ENCODE data around the gene TWIST2.

TWIST2 gene

DNA sequence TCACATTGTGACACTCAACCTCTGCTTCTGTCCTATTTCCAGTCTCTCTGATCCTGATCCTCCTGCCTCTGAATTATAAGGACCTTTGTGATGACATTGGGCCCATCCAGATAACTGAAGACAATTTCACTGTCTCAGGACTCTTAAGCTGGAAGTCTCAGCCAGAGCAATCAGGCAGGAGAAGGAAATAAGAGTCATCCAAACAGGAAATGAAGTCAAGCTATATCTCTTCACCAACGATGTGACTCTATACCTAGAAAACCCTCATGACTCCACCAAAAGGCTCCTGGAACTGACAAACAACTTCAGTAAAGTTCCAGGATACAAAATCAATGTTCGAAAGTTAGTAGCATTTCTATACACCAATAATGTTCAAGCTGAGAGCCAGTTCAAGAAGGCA lies 29.3 kb upstream of the TWIST2 start:
- no peak for DNase-seq (ENCODE audit: low read depth)
- TF ChIP-seq, protein P1, sequence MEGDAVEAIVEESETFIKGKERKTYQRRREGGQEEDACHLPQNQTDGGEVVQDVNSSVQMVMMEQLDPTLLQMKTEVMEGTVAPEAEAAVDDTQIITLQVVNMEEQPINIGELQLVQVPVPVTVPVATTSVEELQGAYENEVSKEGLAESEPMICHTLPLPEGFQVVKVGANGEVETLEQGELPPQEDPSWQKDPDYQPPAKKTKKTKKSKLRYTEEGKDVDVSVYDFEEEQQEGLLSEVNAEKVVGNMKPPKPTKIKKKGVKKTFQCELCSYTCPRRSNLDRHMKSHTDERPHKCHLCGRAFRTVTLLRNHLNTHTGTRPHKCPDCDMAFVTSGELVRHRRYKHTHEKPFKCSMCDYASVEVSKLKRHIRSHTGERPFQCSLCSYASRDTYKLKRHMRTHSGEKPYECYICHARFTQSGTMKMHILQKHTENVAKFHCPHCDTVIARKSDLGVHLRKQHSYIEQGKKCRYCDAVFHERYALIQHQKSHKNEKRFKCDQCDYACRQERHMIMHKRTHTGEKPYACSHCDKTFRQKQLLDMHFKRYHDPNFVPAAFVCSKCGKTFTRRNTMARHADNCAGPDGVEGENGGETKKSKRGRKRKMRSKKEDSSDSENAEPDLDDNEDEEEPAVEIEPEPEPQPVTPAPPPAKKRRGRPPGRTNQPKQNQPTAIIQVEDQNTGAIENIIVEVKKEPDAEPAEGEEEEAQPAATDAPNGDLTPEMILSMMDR (IDR thresholded peaks at IDR 0.05; ENCODE audit: insufficient read depth, low read depth, low read length, missing control alignments): no peak
- no peak overlapping the region for H3K4me3 ChIP-seq (ENCODE audit: low read length)

DNA sequence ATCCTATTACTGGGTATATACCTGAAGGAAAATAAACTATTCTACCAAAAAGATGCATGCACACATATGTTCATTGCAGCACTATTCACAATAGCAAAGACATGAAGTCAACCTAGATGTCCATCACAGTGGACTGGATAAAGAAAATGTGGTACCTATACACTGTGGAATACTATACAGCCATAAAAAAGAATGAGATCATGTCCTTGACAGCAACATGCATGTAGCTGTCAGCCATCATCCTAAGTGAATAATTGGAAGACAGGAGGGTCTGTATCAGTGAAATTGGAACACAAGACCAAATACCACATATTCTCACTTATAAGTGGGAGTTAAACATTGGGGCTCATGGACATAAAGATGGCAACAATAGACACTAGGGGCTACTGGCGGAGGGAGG lies 27.7 kb upstream of the TWIST2 start:
- DNase-seq (ENCODE audit: low read depth): no peak
- H3K4me3 ChIP-seq (ENCODE audit: low read length): no peak overlapping the region
- TF ChIP-seq, protein P1 (IDR thresholded peaks at IDR 0.05; ENCODE audit: insufficient read depth, low read depth, low read length, missing control alignments): no peak

DNA sequence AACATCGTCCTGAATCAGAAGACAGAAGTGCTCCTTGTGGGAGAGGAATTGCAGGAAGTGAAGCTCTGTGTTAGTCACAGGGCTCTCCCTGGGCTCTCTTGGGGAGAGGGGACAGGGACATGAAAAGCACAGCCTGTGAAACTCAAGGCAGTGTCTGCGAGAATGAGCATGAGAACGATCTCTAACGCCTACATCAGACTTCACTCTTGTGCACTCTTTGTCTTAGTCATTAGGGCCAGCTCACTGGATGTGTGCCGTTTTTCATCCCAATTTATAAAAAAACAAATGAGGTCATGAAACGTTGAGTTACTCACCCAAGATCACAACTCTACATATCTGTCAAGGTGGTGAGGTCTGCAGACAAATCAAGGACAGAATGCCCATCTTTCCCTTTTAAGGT lies 27.0 kb upstream of the TWIST2 start:
- TF ChIP-seq, protein P1 (IDR thresholded peaks at IDR 0.05; ENCODE audit: insufficient read depth, low read depth, low read length, missing control alignments): no peak
- no peak overlapping the region for H3K4me3 ChIP-seq (ENCODE audit: low read length)
- no peak for DNase-seq (ENCODE audit: low read depth)

DNA sequence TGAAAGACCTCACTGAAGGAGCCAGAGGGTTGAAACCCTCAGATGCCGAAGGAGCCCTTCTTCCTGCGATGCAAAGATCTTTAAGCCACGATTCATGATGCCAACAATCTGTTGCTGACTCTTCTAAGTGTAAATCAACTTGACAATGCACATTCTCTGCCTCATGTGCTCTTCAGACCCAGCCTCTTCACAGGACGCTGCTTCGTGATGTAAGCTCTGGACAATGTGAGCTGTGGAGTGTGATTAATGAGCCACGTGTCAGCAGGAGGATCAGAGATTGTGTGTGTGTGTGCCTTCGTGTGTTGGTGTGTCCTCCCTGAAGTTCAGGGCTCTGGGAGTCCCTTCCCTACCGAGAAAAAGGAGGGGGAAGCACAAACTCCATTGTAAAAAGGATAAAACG lies 26.5 kb upstream of the TWIST2 start:
- H3K4me3 ChIP-seq (ENCODE audit: low read length): no peak overlapping the region
- DNase-seq (ENCODE audit: low read depth): no peak
- TF ChIP-seq, protein P1 (IDR thresholded peaks at IDR 0.05; ENCODE audit: insufficient read depth, low read depth, low read length, missing control alignments): no peak

DNA sequence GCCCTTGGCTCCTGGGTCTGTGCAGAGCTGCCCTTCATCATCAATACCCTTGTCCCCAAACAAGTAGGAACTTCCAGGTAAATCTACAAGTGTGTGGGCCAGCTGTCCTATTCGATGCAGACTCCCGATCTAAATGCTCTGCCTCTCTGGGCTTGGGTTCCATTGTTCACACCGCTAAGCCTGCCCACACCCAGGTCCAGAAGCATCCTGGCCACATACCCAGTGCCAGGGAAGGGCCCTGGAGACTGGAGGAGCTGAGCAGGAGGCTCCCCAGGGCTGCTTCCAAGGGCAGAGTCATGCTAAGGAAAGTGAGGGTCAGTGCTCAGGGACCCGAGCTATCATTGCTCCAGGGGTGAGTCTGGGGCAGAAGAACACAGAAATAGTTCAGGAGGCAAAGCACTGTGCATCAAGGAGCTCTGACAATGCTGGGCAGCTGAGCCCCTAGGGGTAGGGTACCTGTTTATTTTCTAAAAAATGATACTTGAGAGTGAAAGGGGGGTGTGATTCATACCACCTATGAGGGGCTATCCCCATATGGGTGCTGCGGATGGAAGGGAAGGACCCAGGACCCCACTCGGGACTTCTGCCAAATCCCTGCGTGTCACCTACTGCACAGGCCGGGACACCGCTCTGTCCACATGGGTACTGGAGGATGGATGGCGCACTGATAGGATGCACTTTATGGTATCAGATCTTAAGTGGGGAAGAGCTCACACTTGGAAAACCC lies 25.8 kb upstream of the TWIST2 start:
- no peak for DNase-seq (ENCODE audit: low read depth)
- TF ChIP-seq, protein P1 (IDR thresholded peaks at IDR 0.05; ENCODE audit: insufficient read depth, low read depth, low read length, missing control alignments): no peak
- no peak overlapping the region for H3K4me3 ChIP-seq (ENCODE audit: low read length)

DNA sequence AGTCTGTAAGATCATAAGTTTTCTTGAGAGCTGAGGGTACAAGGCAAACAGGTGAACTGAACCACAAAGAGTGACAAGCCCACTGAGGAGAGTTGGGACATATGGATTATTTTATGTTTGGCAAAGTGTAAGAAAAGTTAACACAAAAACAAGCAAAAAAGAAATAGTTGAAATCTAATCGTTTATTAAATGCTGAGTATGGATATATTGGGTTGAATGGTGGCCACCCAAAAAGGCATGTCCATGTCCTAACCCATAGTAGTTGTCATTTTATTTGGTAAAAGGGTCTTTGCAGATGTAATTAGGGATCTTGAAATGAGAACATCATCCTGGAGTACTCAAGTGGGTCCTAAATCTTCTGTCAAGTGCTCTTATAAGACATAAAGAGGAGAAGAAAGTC lies 24.9 kb upstream of the TWIST2 start:
- no peak overlapping the region for H3K4me3 ChIP-seq (ENCODE audit: low read length)
- TF ChIP-seq, protein P1 (IDR thresholded peaks at IDR 0.05; ENCODE audit: insufficient read depth, low read depth, low read length, missing control alignments): no peak
- no peak for DNase-seq (ENCODE audit: low read depth)

DNA sequence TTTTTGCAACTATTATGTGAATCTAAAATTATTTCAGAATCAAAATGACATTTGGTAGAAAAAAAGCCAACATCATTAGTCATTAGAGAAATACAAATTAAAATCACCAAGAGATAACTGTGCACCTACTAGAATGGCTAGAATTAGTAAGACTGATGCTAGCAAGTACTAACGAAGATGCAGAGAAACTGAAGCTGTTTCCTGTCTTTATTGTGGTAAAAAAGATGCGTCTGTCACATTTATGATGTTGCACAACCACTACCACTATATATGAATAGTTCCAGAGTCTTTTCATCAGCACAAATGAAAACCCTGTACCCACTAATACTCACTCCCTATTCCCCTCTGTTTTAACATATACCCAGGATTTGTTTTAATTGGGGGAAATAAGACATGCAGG lies 16.7 kb upstream of the TWIST2 start:
- H3K4me3 ChIP-seq (ENCODE audit: low read length): no peak overlapping the region
- TF ChIP-seq, protein P1 (IDR thresholded peaks at IDR 0.05; ENCODE audit: insufficient read depth, low read depth, low read length, missing control alignments): no peak
- no peak for DNase-seq (ENCODE audit: low read depth)

All from epithelial cell of esophagus (primary cell).